Umbilical cord (tissue), 2 donors: ENCODE results near the gene DCAF12. TPM values are rescaled to one million over a fixed set of nuclear protein-coding genes. Genes with fewer than 3 reads are reported as not detected.
"Not testable (repeated sequence)": the region's sequence is repeated elsewhere in the genome, so short reads cannot be mapped to it uniquely, and the experiment has no call there.

Source experiments
- DNase-seq: peaks from one replicate; pipeline ENCODE4 v3.0.0-alpha.2; 2015; ENCODE audit warnings: low spot score
- total RNA-seq: library from RNA; depleted of rRNA; stranded (reverse); fragments of >200 nt; gene quantifications from one replicate; pipeline ENCODE4 v1.2.3, GENCODE V29; 2014; ENCODE audit warnings: low replicate concordance; ENCODE audit not compliant: insufficient read depth

Gene DCAF12
- total RNA-seq, 1 donor from 2014 or later = 31.8 TPM

GRCh38 chr9:34069831-34070230 lies 56.7 kb downstream of the DCAF12 start:
- DNase-seq = no peak

DNA sequence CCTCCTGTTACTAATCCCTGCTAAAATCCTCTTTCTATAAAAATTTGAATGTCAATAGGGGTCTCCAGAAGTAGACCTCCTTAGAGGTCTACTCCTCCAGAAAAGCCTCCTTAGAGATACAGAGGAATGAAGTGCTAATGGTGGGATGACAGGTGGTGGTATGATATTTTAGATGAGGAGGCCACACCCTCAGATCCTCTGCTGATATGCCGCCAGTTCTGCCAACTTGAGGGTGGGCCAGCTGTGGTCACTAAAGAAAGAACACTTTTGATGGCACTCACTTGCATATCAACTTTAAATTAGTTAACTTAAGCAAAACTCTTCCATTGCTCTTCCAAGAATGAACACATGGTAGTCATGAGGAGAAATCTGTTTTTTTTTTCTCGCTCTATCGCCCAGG lies 61.0 kb downstream of the DCAF12 start:
- DNase-seq = no peak

GRCh38 chr9:34059954-34060353 lies 66.5 kb downstream of the DCAF12 start:
- DNase-seq = no peak

GRCh38 chr9:34059281-34059680 lies 67.2 kb downstream of the DCAF12 start:
- peak; percentile 5 for DNase-seq

- DNase-seq = no peak
These were observed 76.7 kb downstream of the DCAF12 start for GRCh38 chr9:34049630-34050384.

DNA sequence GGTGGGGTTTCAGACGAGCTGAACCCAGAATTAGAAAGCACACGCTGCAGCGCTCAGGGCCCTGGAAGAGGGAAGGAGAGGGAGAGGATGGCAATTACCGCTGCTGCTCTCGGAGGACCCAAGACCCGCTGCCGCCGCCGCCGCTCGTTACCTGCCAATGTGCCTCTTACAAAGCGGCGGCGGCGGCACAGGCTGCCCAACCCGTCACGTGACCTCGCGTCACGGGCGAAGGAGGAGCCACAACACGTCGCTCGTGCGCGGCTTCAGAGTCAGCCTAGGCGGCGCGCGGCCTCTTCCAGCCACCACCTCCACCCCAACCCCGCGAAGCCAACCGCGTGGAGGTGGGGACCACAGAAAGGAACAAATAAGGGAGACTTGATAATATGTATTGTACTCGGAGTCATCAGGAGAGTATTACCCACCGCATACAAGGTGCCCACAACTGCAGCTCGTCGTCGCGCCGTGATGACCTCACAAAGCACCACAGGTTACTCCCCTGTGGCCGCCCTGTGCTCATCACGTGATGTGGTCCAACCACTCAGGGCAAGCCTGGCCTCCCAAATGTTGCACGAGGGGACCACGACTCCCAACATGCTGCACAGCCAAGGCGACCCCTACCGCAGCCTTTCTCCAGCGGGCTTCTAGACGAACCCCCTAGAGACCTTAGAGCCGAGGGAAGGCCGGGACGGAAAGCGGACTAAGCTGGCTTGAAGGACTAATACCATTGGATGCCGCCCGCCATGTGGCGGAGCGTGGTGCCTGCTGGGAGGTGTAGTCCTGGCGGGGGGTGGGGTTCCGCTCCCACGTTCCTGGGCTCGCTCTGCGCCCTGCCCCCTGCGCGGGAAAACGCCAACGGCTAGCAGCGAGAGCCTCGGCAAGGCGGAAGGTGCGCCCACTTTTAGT lies 77.5 kb downstream of the DCAF12 start, which contains the start of gene UBAP2:
UBAP2 (minus strand) TSS at position 161 of the 903 bp plus-strand sequence. CDS start 31,739 bp downstream, outside the sequence.
- DNase-seq = peak; percentile 99

- DNase-seq = no peak
These were observed 78.4 kb downstream of the DCAF12 start for GRCh38 chr9:34047864-34048726.

- no peak for DNase-seq
These were observed 79.6 kb downstream of the DCAF12 start for GRCh38 chr9:34046784-34047379.

DNA sequence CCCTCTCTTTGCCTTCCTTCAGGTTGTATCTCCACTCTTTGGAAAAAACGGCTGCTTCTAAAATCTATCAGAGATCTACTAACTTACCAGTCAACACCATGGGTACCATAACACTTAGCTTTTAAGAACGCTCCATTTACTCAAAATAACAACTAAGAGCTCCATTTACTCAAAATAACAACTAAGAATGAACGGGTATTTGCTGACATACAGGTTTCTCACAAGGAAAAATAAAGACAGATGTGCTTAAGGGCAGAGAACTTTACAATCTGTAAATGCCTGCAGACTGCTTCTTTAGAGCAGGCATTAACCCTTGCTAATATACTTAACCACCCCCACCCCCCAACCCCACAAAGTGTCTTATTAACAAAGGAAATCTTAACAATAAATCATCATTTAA lies 80.6 kb downstream of the DCAF12 start:
- DNase-seq = no peak

GRCh38 chr9:34042074-34042473 lies 84.4 kb downstream of the DCAF12 start:
- DNase-seq = not testable (repeated sequence)

DNA sequence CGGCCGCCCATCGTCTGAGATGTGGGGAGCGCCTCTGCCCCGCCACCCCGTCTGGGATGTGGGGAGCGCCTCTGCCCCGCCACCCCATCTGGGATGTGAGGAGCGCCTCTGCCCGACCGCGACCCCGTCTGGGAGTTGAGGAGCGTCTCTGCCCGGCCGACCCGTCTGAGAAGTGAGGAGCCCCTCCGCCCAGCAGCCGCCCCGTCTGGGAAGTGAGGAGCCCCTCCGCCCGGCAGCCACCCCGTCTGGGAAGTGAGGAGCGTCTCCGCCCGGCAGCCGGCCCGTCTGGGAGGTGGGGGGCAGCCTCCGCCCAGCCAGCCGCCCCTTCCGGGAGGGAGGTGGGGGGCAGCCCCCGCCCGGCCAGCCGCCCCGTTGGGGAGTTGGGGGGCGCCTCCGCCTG lies 87.6 kb downstream of the DCAF12 start:
- DNase-seq = not testable (repeated sequence)

GRCh38 chr9:34037626-34038025 lies 88.9 kb downstream of the DCAF12 start:
- DNase-seq = no peak

GRCh38 chr9:34036625-34037024 lies 89.9 kb downstream of the DCAF12 start:
- DNase-seq = no peak

Other genes starting within 250 kb of the DCAF12 start
- gene UBAP2, start 77.8 kb downstream of the DCAF12 start, total RNA-seq = 31.5 TPM
- 44.1 TPM for gene UBAP1, start 52.3 kb upstream of the DCAF12 start, total RNA-seq
- gene KIF24, start 202.6 kb upstream of the DCAF12 start, total RNA-seq = 2.6 TPM
- gene NUDT2, start 202.9 kb upstream of the DCAF12 start, total RNA-seq = 22.6 TPM